Neural progenitor cell (in vitro differentiated cells): ENCODE results near the gene SMAD2. TPM values are rescaled to one million over a fixed set of nuclear protein-coding genes. Genes with fewer than 3 reads are reported as not detected.
A peak's percentile ranks its signal among the peaks of the same experiment; 100 is the strongest.

ENCODE experiments used
- DNase-seq: peaks from one replicate; pipeline ENCODE4 v3.0.0-alpha.2; 2016; ENCODE audit warnings: low spot score
- H2AFZ ChIP-seq: fragments of 200-600 bp; sonication (generic); replicated peaks from 2 replicates; pipeline ENCODE4 v1.6.1; 2016; ENCODE audit warnings: antibody characterized with exemption
- H3F3A ChIP-seq: fragments of 200-600 bp; sonication (generic); 2 replicates; pipeline ENCODE4 v1.6.1; 2016; ENCODE audit warnings: antibody characterized with exemption, low read depth
- H3K27ac ChIP-seq: fragments of 200-600 bp; sonication (generic); 2 replicates; pipeline ENCODE4 v1.5.1; 2016; ENCODE audit warnings: mild to moderate bottlenecking
- H3K27me3 ChIP-seq: fragments of 200-600 bp; sonication (generic); 2 replicates; pipeline ENCODE4 v1.6.1; 2016; ENCODE audit warnings: mild to moderate bottlenecking, moderate library complexity
- H3K36me3 ChIP-seq: fragments of 200-600 bp; sonication (generic); 2 replicates; pipeline ENCODE4 v1.5.1; 2016
- H3K4me1 ChIP-seq: fragments of 200-600 bp; sonication (generic); 2 replicates; pipeline ENCODE4 v1.6.1; 2016; ENCODE audit warnings: mixed run types
- H3K4me2 ChIP-seq: fragments of 200-600 bp; sonication (generic); 2 replicates; pipeline ENCODE4 v1.6.1; 2016
- H3K4me3 ChIP-seq: fragments of 200-600 bp; sonication (generic); 2 replicates; pipeline ENCODE4 v1.5.1; 2016
- H3K79me2 ChIP-seq: fragments of 200-600 bp; sonication (generic); 2 replicates; pipeline ENCODE4 v1.6.1; 2016; ENCODE audit warnings: low read depth
- H3K9ac ChIP-seq: fragments of 200-600 bp; sonication (generic); 2 replicates; pipeline ENCODE4 v1.6.1; 2016
- H3K9me3 ChIP-seq: fragments of 200-600 bp; sonication (generic); 2 replicates; pipeline ENCODE4 v1.5.1; 2016; ENCODE audit warnings: low read depth
- H4K20me1 ChIP-seq: fragments of 200-600 bp; sonication (generic); 2 replicates; pipeline ENCODE4 v1.6.1; 2016; ENCODE audit warnings: low read depth
- H3K27ac Mint-ChIP-seq: 3 replicates; pipeline ENCODE4 v1.8.0; 2021; ENCODE audit warnings: mixed read lengths
- H3K27me3 Mint-ChIP-seq: 2 replicates; pipeline ENCODE4 v1.8.0; 2022; ENCODE audit warnings: low read depth, mild to moderate bottlenecking, inconsistent platforms, moderate library complexity, mixed read lengths; ENCODE audit not compliant: insufficient read depth
- H3K36me3 Mint-ChIP-seq: 3 replicates; pipeline ENCODE4 v1.8.0; 2021; ENCODE audit warnings: mixed read lengths
- H3K4me1 Mint-ChIP-seq: 3 replicates; pipeline ENCODE4 v1.8.0; 2021; ENCODE audit warnings: mixed read lengths
- H3K4me3 Mint-ChIP-seq: 3 replicates; pipeline ENCODE4 v1.8.0; 2021; ENCODE audit warnings: mild to moderate bottlenecking, moderate library complexity, mixed read lengths
- H3K9me3 Mint-ChIP-seq: 3 replicates; pipeline ENCODE4 v1.8.0; 2020; ENCODE audit warnings: mixed read lengths
- CTCF ChIP-seq: fragments of 200-600 bp; sonication (generic); IDR thresholded peaks from 2 replicates; pipeline ENCODE4 v1.5.1; 2017; ENCODE audit warnings: antibody characterized with exemption, mild to moderate bottlenecking
- EZH2 ChIP-seq: fragments of 200-600 bp; sonication (generic); IDR thresholded peaks from 2 replicates; pipeline ENCODE4 v1.6.1; 2017; ENCODE audit warnings: antibody characterized with exemption, mild to moderate bottlenecking, moderate library complexity
- EZH2phosphoT487 ChIP-seq: fragments of 200-600 bp; sonication (generic); IDR thresholded peaks from 2 replicates; pipeline ENCODE4 v1.6.1; 2017; ENCODE audit warnings: antibody characterized with exemption
- total RNA-seq: library from RNA; depleted of rRNA; stranded (reverse); fragments of >200 nt; gene quantifications from 2 replicates; pipeline ENCODE4 v1.2.3, GENCODE V29; 2015; ENCODE audit warnings: low replicate concordance

The SMAD2 gene
- total RNA-seq, 1 donor from 2014 or later = 233 TPM

- H3F3A ChIP-seq = peaks cover 66% of the 10 kb centered on the region
- H3K27ac ChIP-seq = no peak overlapping the region
- H3K4me2 ChIP-seq = no peak overlapping the region
- Mint-ChIP-seq H3K27me3 (peaks cover 2% of the 10 kb centered on the region), H3K27ac (no peak overlapping the region), H3K4me1 (peaks cover 7% of the 10 kb centered on the region), H3K36me3 (peaks cover 18% of the 10 kb centered on the region), H3K9me3 (no peaks in the 10 kb centered on the region), H3K4me3 (peak overlapping the region; percentile 7)
- H2AFZ ChIP-seq = no peak overlapping the region
- H3K36me3 ChIP-seq = peaks cover 36% of the 10 kb centered on the region
- peaks cover 100% of the 10 kb centered on the region for H3K79me2 ChIP-seq
- no peak for DNase-seq
- no peaks in the 10 kb centered on the region for H3K9me3 ChIP-seq
- no peak overlapping the region for H3K9ac ChIP-seq
- TF ChIP-seq EZH2phosphoT487 (no peak), CTCF (no peak), EZH2 (no peak)
- no peak overlapping the region for H3K4me3 ChIP-seq
- no peaks in the 10 kb centered on the region for H3K27me3 ChIP-seq
- H3K4me1 ChIP-seq = peaks cover 10% of the 10 kb centered on the region
- H4K20me1 ChIP-seq = peaks cover 93% of the 10 kb centered on the region
Observed at GRCh38 chr18:47873625-47874024, 56.8 kb downstream of the SMAD2 start.

GRCh38 chr18:47872426-47872825, 58.0 kb downstream of the SMAD2 start:
- Mint-ChIP-seq H3K4me3 (no peak overlapping the region), H3K27me3 (peaks cover 2% of the 10 kb centered on the region), H3K27ac (no peak overlapping the region), H3K9me3 (no peaks in the 10 kb centered on the region), H3K4me1 (peaks cover 7% of the 10 kb centered on the region), H3K36me3 (peaks cover 23% of the 10 kb centered on the region)
- Histone ChIP-seq H3F3A (peaks cover 73% of the 10 kb centered on the region), H3K9ac (no peak overlapping the region), H3K79me2 (peaks cover 96% of the 10 kb centered on the region), H4K20me1 (peaks cover 86% of the 10 kb centered on the region), H3K27me3 (no peaks in the 10 kb centered on the region), H3K4me1 (peaks cover 10% of the 10 kb centered on the region), H3K27ac (peak overlapping the region; percentile 36), H3K4me3 (no peak overlapping the region), H2AFZ (no peak overlapping the region), H3K4me2 (no peak overlapping the region), H3K9me3 (no peaks in the 10 kb centered on the region), H3K36me3 (peaks cover 48% of the 10 kb centered on the region)
- no peak for DNase-seq
- TF ChIP-seq EZH2phosphoT487 (no peak), CTCF (no peak), EZH2 (no peak)

GRCh38 chr18:47871288-47871687, 59.2 kb downstream of the SMAD2 start:
- no peaks in the 10 kb centered on the region for H3K9me3 Mint-ChIP-seq
- H3K36me3 ChIP-seq = peaks cover 46% of the 10 kb centered on the region
- H3K27ac Mint-ChIP-seq = no peak overlapping the region
- no peak overlapping the region for H3K4me3 ChIP-seq
- TF ChIP-seq CTCF (no peak), EZH2 (no peak), EZH2phosphoT487 (no peak)
- no peaks in the 10 kb centered on the region for H3K27me3 Mint-ChIP-seq
- H4K20me1 ChIP-seq = peaks cover 75% of the 10 kb centered on the region
- H3K27me3 ChIP-seq = no peaks in the 10 kb centered on the region
- no peak overlapping the region for H3K4me3 Mint-ChIP-seq
- peaks cover 10% of the 10 kb centered on the region for H3K4me1 ChIP-seq
- no peak overlapping the region for H2AFZ ChIP-seq
- H3K4me1 Mint-ChIP-seq = peaks cover 7% of the 10 kb centered on the region
- peaks cover 25% of the 10 kb centered on the region for H3K36me3 Mint-ChIP-seq
- no peaks in the 10 kb centered on the region for H3K9me3 ChIP-seq
- H3K27ac ChIP-seq = peak overlapping the region; percentile 34
- DNase-seq = no peak
- no peak overlapping the region for H3K9ac ChIP-seq
- H3K79me2 ChIP-seq = peaks cover 92% of the 10 kb centered on the region
- no peak overlapping the region for H3K4me2 ChIP-seq
- peaks cover 80% of the 10 kb centered on the region for H3F3A ChIP-seq
